Right kidney (tissue), 1 donor: ENCODE results near the gene MXRA8.

Source experiments
- DNase-seq: peaks from one replicate; pipeline ENCODE4 v3.0.0-alpha.2; 2016

Gene MXRA8

GRCh38 chr1:1336931-1337792 is 21.2 kb downstream of the MXRA8 start:
- DNase-seq: no peak

GRCh38 chr1:1336446-1336845 is 21.9 kb downstream of the MXRA8 start:
- DNase-seq: no peak

GRCh38 chr1:1335792-1336248 is 22.5 kb downstream of the MXRA8 start:
- DNase-seq: no peak

GRCh38 chr1:1335283-1335682 is 23.1 kb downstream of the MXRA8 start:
- no peak for DNase-seq

- peak; percentile 41 for DNase-seq
Observed at GRCh38 chr1:1334835-1335234, 23.5 kb downstream of the MXRA8 start.

GRCh38 chr1:1333551-1334241 is 24.7 kb downstream of the MXRA8 start:
- no peak for DNase-seq

GRCh38 chr1:1332774-1333480 is 25.4 kb downstream of the MXRA8 start:
- no peak for DNase-seq

GRCh38 chr1:1332031-1332755 is 26.2 kb downstream of the MXRA8 start:
- DNase-seq: no peak

GRCh38 chr1:1331068-1331965 is 27.0 kb downstream of the MXRA8 start, which contains the start of gene TAS1R3:
Gene TAS1R3 (plus strand): TSS chr1:1331280. CDS start chr1:1331346, 66 bp downstream.
- no peak for DNase-seq

GRCh38 chr1:1330366-1331067 is 27.8 kb downstream of the MXRA8 start:
- no peak for DNase-seq

- no peak for DNase-seq
Observed at GRCh38 chr1:1329304-1330210, 28.8 kb downstream of the MXRA8 start.

- DNase-seq: no peak
Observed at GRCh38 chr1:1328254-1328653, 30.1 kb downstream of the MXRA8 start.

- DNase-seq: no peak
Observed at GRCh38 chr1:1327291-1327690, 31.1 kb downstream of the MXRA8 start.

GRCh38 chr1:1326075-1326605 is 32.2 kb downstream of the MXRA8 start:
- no peak for DNase-seq

- no peak for DNase-seq
Observed at GRCh38 chr1:1325288-1326074, 32.9 kb downstream of the MXRA8 start.

- DNase-seq: peak; percentile 80
Observed at GRCh38 chr1:1324524-1325287, 33.6 kb downstream of the MXRA8 start, which contains the start of the genes CPTP and INTS11. Gene CPTP (plus strand): TSS chr1:1324802. CDS start chr1:1326911, 2,109 bp downstream. Gene INTS11 (minus strand): TSS chr1:1324660. CDS start chr1:1324608, 52 bp downstream.

- peak; percentile 82 for DNase-seq
Observed at GRCh38 chr1:1324084-1324523, 34.3 kb downstream of the MXRA8 start.
